ENCODE measurements around the gene CYB5R4. TPM values are rescaled to one million over a fixed set of nuclear protein-coding genes. Genes with fewer than 3 reads are reported as not detected.

Gene CYB5R4
- total RNA-seq, 1 donor from 2014 or later, result 14.6 TPM

GRCh38 chr6:83824388-83824801 lies 35.1 kb upstream of the CYB5R4 start:
- H3K27me3 Mint-ChIP-seq (ENCODE audit: low read depth), result no peaks in the 10 kb centered on the region
- no peaks in the 10 kb centered on the region for H3K4me1 Mint-ChIP-seq
- DNase-seq (ENCODE audit: low read depth, low spot score), result no peak
- H3K9me3 Mint-ChIP-seq, result peaks cover 4% of the 10 kb centered on the region
- no peaks in the 10 kb centered on the region for H3K36me3 Mint-ChIP-seq (ENCODE audit: low read depth)
- no peak for TF ChIP-seq CTCF (conservative IDR thresholded peaks at IDR 0.05)
- H3K4me3 Mint-ChIP-seq, result no peak overlapping the region
- no peak overlapping the region for H3K27ac Mint-ChIP-seq (ENCODE audit: unreplicated experiment)

DNA sequence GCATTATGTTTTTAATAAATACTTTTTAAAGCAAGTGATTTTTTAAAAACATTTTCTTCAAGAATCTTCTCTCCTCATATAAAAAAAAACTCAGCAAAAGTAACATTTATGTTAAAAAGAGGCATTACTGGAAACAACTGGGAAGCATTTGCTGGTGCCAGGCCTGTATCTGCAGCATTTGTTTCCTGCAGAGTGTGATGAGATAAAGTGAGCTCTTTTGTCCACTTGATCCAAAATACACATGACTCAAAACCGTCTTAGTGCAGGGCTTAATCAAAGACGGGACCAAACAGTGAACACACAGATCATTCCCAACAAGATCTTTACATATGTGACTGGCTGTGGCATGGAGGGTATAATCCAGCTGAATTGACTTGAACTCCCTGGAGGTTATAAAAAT lies 34.7 kb upstream of the CYB5R4 start:
- Mint-ChIP-seq H3K9me3 (peaks cover 4% of the 10 kb centered on the region), H3K27me3 (ENCODE audit: low read depth) (no peaks in the 10 kb centered on the region), H3K27ac (ENCODE audit: unreplicated experiment) (no peak overlapping the region), H3K4me3 (no peak overlapping the region), H3K36me3 (ENCODE audit: low read depth) (no peaks in the 10 kb centered on the region), H3K4me1 (no peaks in the 10 kb centered on the region)
- DNase-seq (ENCODE audit: low read depth, low spot score), result no peak
- TF ChIP-seq CTCF (conservative IDR thresholded peaks at IDR 0.05), result no peak

GRCh38 chr6:83827050-83827449 lies 32.4 kb upstream of the CYB5R4 start:
- Mint-ChIP-seq H3K27ac (ENCODE audit: unreplicated experiment) (no peak overlapping the region), H3K4me3 (no peak overlapping the region), H3K36me3 (ENCODE audit: low read depth) (no peaks in the 10 kb centered on the region), H3K9me3 (peaks cover 4% of the 10 kb centered on the region), H3K27me3 (ENCODE audit: low read depth) (peaks cover 3% of the 10 kb centered on the region), H3K4me1 (no peaks in the 10 kb centered on the region)
- TF ChIP-seq CTCF (conservative IDR thresholded peaks at IDR 0.05), result no peak
- no peak for DNase-seq (ENCODE audit: low read depth, low spot score)

DNA sequence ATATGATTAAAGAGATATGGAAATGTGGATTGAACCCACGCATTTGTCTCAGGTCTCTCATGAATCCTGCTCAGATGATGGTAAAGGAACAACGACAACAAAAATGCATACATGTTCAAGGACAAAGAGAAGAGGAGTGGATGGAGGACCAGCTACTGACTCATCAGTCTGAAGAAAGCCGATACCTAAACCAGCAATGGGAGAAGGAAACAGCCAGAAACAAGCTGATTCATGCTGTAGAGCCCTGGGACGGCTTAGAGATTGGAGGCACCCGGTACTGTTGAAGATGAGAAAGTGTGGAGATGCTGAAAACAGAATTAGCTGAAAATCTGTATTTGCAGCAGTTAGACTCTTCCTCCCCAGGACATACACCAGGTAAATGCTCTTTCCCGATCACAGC lies 20.8 kb upstream of the CYB5R4 start:
- H3K9me3 Mint-ChIP-seq, result peaks cover 7% of the 10 kb centered on the region
- TF ChIP-seq CTCF (conservative IDR thresholded peaks at IDR 0.05), result no peak
- no peaks in the 10 kb centered on the region for H3K4me1 Mint-ChIP-seq
- H3K27me3 Mint-ChIP-seq (ENCODE audit: low read depth), result peaks cover 6% of the 10 kb centered on the region
- no peak for DNase-seq (ENCODE audit: low read depth, low spot score)
- no peak overlapping the region for H3K4me3 Mint-ChIP-seq
- H3K27ac Mint-ChIP-seq (ENCODE audit: unreplicated experiment), result no peak overlapping the region
- no peaks in the 10 kb centered on the region for H3K36me3 Mint-ChIP-seq (ENCODE audit: low read depth)

GRCh38 chr6:83844170-83844569 lies 15.3 kb upstream of the CYB5R4 start:
- TF ChIP-seq CTCF (conservative IDR thresholded peaks at IDR 0.05), result no peak

DNA sequence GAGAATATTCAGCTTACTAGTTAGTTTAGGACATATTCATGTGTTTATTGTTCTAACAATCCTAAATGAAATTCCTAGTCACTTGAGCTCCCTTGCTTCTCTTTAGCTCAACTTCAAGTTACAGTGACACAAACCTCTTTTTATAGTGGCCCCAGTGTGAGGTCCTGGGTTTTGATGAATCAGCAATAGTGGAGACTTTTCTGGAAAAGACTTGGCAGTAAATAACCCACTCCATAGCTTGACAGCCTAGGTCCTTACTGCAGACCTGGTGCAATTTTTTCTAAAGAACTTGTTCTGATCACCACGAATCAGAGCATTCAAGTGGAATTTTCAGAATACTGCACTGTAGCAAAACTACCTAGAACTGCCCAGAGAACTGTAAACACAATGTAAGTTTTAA lies 13.2 kb upstream of the CYB5R4 start:
- no peak for TF ChIP-seq CTCF (conservative IDR thresholded peaks at IDR 0.05)
- Mint-ChIP-seq H3K27ac (ENCODE audit: unreplicated experiment) (no peak overlapping the region), H3K4me1 (no peaks in the 10 kb centered on the region), H3K9me3 (no peaks in the 10 kb centered on the region), H3K36me3 (ENCODE audit: low read depth) (no peaks in the 10 kb centered on the region), H3K4me3 (no peak overlapping the region), H3K27me3 (ENCODE audit: low read depth) (peaks cover 44% of the 10 kb centered on the region)
- no peak for DNase-seq (ENCODE audit: low read depth, low spot score)

More at GRCh38 chr6:83844170-83844569, 15.3 kb upstream of the CYB5R4 start:
- Mint-ChIP-seq H3K27ac (ENCODE audit: unreplicated experiment) (no peak overlapping the region), H3K27me3 (ENCODE audit: low read depth) (peaks cover 22% of the 10 kb centered on the region), H3K4me1 (no peaks in the 10 kb centered on the region), H3K9me3 (no peaks in the 10 kb centered on the region), H3K4me3 (no peak overlapping the region), H3K36me3 (ENCODE audit: low read depth) (no peaks in the 10 kb centered on the region)
- no peak for DNase-seq (ENCODE audit: low read depth, low spot score)

Measured in neural crest cell (in vitro differentiated cells).